ENCODE results near the gene MACROD2. TPM values are rescaled to one million over a fixed set of nuclear protein-coding genes. Genes with fewer than 3 reads are reported as not detected.

Gene MACROD2
- total RNA-seq, 4 donors from 2014 or later: 4.6 to 33.0 (median 8.3) TPM

- Histone ChIP-seq H3K27me3 (no peaks in the 10 kb centered on the region), H3K9me3 (no peaks in the 10 kb centered on the region), H3K27ac (no peak overlapping the region), H3K4me1 (no peaks in the 10 kb centered on the region), H3K4me3 (no peak overlapping the region), H3K36me3 (no peaks in the 10 kb centered on the region)
- 78 to 91% methylated on average over 2 to 4 of the region's 4 CpGs for WGBS, 2 donors (ENCODE audit: low coverage in 1 of 2)
- no peak for TF ChIP-seq POLR2A (IDR thresholded peaks at IDR 0.05)
- no peak for TF ChIP-seq CTCF (IDR thresholded peaks at IDR 0.05)
- TF ChIP-seq EP300 (IDR thresholded peaks at IDR 0.05; ENCODE audit: low read depth): no peak
- no peak for TF ChIP-seq POLR2AphosphoS5 (IDR thresholded peaks at IDR 0.05)
- in situ Hi-C loops (cut with MboI; ENCODE audit: low pct_ligation_motif_present in 1 of 4, low pct_unique_long_range_greater_than_20kb in 1 of 4, low sequenced_read_pairs in 3 of 4) (no loop called here), intact Hi-C loops (cut with DNase I; ENCODE audit: low total_unique reads) (no loop called here)
- DNase-seq: no peak
These were observed 1779.6 kb downstream of the MACROD2 start for GRCh38 chr20:15774926-15775325.

GRCh38 chr20:15776770-15777466 lies 1781.6 kb downstream of the MACROD2 start:
- intact Hi-C loops (cut with DNase I; ENCODE audit: low total_unique reads) (no loop called here), in situ Hi-C loops (cut with MboI; ENCODE audit: low pct_ligation_motif_present in 1 of 4, low pct_unique_long_range_greater_than_20kb in 1 of 4, low sequenced_read_pairs in 3 of 4) (no loop called here)
- no peak for DNase-seq
- Histone ChIP-seq H3K9me3 (no peaks in the 10 kb centered on the region), H3K27me3 (no peaks in the 10 kb centered on the region), H3K27ac (no peak overlapping the region), H3K36me3 (no peaks in the 10 kb centered on the region), H3K4me3 (no peak overlapping the region), H3K4me1 (no peaks in the 10 kb centered on the region)
- WGBS, 2 donors (ENCODE audit: low coverage in 1 of 2): 67 to 91% methylated on average over 3 of the region's 3 CpGs
- TF ChIP-seq CTCF (IDR thresholded peaks at IDR 0.05) (no peak), POLR2A (IDR thresholded peaks at IDR 0.05) (no peak), EP300 (IDR thresholded peaks at IDR 0.05; ENCODE audit: low read depth) (no peak), POLR2AphosphoS5 (IDR thresholded peaks at IDR 0.05) (no peak)

- WGBS, 2 donors (ENCODE audit: low coverage in 1 of 2): 75 to 79% methylated on average over 2 to 3 of the region's 3 CpGs
- H3K4me1 ChIP-seq: no peaks in the 10 kb centered on the region
- intact Hi-C loops (cut with DNase I; ENCODE audit: low total_unique reads) (no loop called here), in situ Hi-C loops (cut with MboI; ENCODE audit: low pct_ligation_motif_present in 1 of 4, low pct_unique_long_range_greater_than_20kb in 1 of 4, low sequenced_read_pairs in 3 of 4) (no loop called here)
- H3K9me3 ChIP-seq: no peaks in the 10 kb centered on the region
- no peaks in the 10 kb centered on the region for H3K27me3 ChIP-seq
- no peak overlapping the region for H3K27ac ChIP-seq
- no peak for DNase-seq
- TF ChIP-seq CTCF (IDR thresholded peaks at IDR 0.05): no peak
- H3K36me3 ChIP-seq: no peaks in the 10 kb centered on the region
- H3K4me3 ChIP-seq: no peak overlapping the region
These were observed 1788.7 kb downstream of the MACROD2 start for GRCh38 chr20:15784020-15784419.

GRCh38 chr20:15789079-15789478 lies 1793.8 kb downstream of the MACROD2 start:
- in situ Hi-C loops (cut with MboI; ENCODE audit: low pct_ligation_motif_present in 1 of 4, low pct_unique_long_range_greater_than_20kb in 1 of 4, low sequenced_read_pairs in 3 of 4) (no loop called here), intact Hi-C loops (cut with DNase I; ENCODE audit: low total_unique reads) (no loop called here)
- WGBS, 2 donors (ENCODE audit: low coverage in 1 of 2): 67 to 69% methylated on average over 3 to 4 of the region's 4 CpGs
- no peaks in the 10 kb centered on the region for H3K4me1 ChIP-seq
- no peaks in the 10 kb centered on the region for H3K27me3 ChIP-seq
- no peaks in the 10 kb centered on the region for H3K36me3 ChIP-seq
- H3K9me3 ChIP-seq: no peaks in the 10 kb centered on the region
- no peak overlapping the region for H3K27ac ChIP-seq
- no peak for DNase-seq
- no peak for TF ChIP-seq EP300 (IDR thresholded peaks at IDR 0.05; ENCODE audit: low read depth)
- TF ChIP-seq CTCF (IDR thresholded peaks at IDR 0.05): no peak
- TF ChIP-seq POLR2AphosphoS5 (IDR thresholded peaks at IDR 0.05): no peak
- no peak for TF ChIP-seq POLR2A (IDR thresholded peaks at IDR 0.05)
- no peak overlapping the region for H3K4me3 ChIP-seq
